ENCODE results near the gene ZCWPW1.
"Not testable (repeated sequence)": the region's sequence is repeated elsewhere in the genome, so short reads cannot be mapped to it uniquely, and the experiment has no call there.

The ZCWPW1 gene

DNA sequence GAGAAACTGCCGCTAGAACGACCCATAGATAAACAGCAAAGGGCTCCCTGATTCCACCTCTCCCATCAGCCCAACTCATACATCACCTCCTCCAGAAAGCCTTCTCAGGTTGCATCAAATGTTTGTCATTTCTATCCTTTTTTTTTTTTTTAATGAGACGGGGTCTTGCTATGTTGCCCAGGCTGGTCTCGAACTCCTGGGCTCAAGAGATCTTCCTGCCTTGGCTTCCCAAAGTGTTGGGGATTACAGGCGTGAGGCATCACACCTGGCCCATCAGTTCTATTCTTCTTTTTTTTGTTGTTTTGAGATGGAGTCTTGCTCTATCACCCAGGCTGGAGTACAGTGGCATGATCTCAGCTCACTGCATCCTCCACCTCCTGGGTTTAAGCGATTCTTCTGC, 28.5 kb upstream of the ZCWPW1 start:
- H3K36me3 Mint-ChIP-seq (ENCODE audit: low read depth): peaks cover 20% of the 10 kb centered on the region
- H3K27ac Mint-ChIP-seq: no peak overlapping the region
- DNase-seq: no peak
- H3K27me3 Mint-ChIP-seq (ENCODE audit: low read depth, poor library complexity): peaks cover 8% of the 10 kb centered on the region
- H3K9me3 Mint-ChIP-seq: peaks cover 4% of the 10 kb centered on the region
- TF ChIP-seq, protein P1, sequence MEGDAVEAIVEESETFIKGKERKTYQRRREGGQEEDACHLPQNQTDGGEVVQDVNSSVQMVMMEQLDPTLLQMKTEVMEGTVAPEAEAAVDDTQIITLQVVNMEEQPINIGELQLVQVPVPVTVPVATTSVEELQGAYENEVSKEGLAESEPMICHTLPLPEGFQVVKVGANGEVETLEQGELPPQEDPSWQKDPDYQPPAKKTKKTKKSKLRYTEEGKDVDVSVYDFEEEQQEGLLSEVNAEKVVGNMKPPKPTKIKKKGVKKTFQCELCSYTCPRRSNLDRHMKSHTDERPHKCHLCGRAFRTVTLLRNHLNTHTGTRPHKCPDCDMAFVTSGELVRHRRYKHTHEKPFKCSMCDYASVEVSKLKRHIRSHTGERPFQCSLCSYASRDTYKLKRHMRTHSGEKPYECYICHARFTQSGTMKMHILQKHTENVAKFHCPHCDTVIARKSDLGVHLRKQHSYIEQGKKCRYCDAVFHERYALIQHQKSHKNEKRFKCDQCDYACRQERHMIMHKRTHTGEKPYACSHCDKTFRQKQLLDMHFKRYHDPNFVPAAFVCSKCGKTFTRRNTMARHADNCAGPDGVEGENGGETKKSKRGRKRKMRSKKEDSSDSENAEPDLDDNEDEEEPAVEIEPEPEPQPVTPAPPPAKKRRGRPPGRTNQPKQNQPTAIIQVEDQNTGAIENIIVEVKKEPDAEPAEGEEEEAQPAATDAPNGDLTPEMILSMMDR (IDR thresholded peaks at IDR 0.05): no peak
- peaks cover 10% of the 10 kb centered on the region for H3K4me1 Mint-ChIP-seq
- H3K4me3 Mint-ChIP-seq: no peak overlapping the region

DNA sequence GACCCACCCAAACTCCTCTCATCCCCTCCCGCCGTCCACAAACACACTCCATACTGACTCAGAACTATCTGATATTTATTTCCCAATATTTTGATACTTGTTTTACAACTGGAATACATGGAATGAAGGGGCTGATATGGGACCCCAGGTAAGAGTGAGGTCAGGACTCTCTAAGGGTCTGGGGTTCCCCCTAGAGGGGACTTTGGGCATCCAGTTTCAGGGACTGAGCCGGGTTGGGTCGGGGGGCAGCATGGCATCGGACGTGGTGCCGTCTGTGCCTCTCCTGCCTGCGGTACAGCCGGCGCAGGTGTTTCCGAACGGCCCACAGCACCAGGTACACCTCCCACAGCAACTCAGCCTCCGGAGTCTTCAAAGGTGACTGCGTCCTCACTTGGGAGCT, 28.1 kb upstream of the ZCWPW1 start:
- TF ChIP-seq, protein P1 (IDR thresholded peaks at IDR 0.05): no peak
- no peak overlapping the region for H3K4me3 Mint-ChIP-seq
- peaks cover 16% of the 10 kb centered on the region for H3K36me3 Mint-ChIP-seq (ENCODE audit: low read depth)
- H3K9me3 Mint-ChIP-seq: peaks cover 4% of the 10 kb centered on the region
- H3K27ac Mint-ChIP-seq: no peak overlapping the region
- H3K4me1 Mint-ChIP-seq: peaks cover 10% of the 10 kb centered on the region
- H3K27me3 Mint-ChIP-seq (ENCODE audit: low read depth, poor library complexity): peaks cover 10% of the 10 kb centered on the region
- no peak for DNase-seq

- Mint-ChIP-seq H3K4me3 (no peak overlapping the region), H3K9me3 (peaks cover 4% of the 10 kb centered on the region), H3K27me3 (ENCODE audit: low read depth, poor library complexity) (peaks cover 16% of the 10 kb centered on the region), H3K27ac (peak overlapping the region; percentile 69), H3K4me1 (peaks cover 10% of the 10 kb centered on the region), H3K36me3 (ENCODE audit: low read depth) (peaks cover 16% of the 10 kb centered on the region)
- no peak for DNase-seq
- TF ChIP-seq, protein P1 (IDR thresholded peaks at IDR 0.05): no peak
Observed at GRCh38 chr7:100455206-100455605, 26.7 kb upstream of the ZCWPW1 start.

- not testable (repeated sequence) for H3K27ac Mint-ChIP-seq
- peaks cover 16% of the 10 kb centered on the region for H3K27me3 Mint-ChIP-seq (ENCODE audit: low read depth, poor library complexity)
Observed at GRCh38 chr7:100453854-100454253, 25.4 kb upstream of the ZCWPW1 start.

DNA sequence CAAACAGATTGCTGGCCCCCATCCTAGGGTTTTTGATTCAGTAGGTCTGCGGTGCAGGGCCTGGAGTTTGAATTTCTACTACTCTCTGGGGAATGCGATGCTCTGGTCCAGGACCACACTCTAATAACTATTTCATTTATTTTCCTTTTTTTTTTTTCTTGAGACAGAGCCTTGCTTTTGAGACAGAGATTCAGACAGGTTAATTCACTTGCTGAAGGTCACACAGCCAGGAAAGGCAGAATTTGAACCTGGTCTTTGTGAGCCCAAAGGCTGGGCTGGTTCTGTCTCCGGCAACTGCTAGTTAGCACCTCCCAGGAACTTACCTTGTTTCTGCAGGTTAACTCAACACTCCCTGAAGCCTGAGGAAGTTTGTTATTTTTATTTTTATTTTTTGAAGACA, 24.0 kb upstream of the ZCWPW1 start:
- Mint-ChIP-seq H3K27ac (no peak overlapping the region), H3K27me3 (ENCODE audit: low read depth, poor library complexity) (peaks cover 16% of the 10 kb centered on the region), H3K4me1 (peaks cover 14% of the 10 kb centered on the region), H3K4me3 (no peak overlapping the region), H3K9me3 (peaks cover 4% of the 10 kb centered on the region), H3K36me3 (ENCODE audit: low read depth) (peaks cover 4% of the 10 kb centered on the region)
- TF ChIP-seq, protein P1 (IDR thresholded peaks at IDR 0.05): no peak
- DNase-seq: no peak

More at GRCh38 chr7:100453854-100454253, 25.4 kb upstream of the ZCWPW1 start:
- DNase-seq, H3K9me3 Mint-ChIP-seq, H3K4me3 Mint-ChIP-seq: not testable (repeated sequence)
- peaks cover 14% of the 10 kb centered on the region for H3K4me1 Mint-ChIP-seq
- peaks cover 12% of the 10 kb centered on the region for H3K36me3 Mint-ChIP-seq (ENCODE audit: low read depth)

DNA sequence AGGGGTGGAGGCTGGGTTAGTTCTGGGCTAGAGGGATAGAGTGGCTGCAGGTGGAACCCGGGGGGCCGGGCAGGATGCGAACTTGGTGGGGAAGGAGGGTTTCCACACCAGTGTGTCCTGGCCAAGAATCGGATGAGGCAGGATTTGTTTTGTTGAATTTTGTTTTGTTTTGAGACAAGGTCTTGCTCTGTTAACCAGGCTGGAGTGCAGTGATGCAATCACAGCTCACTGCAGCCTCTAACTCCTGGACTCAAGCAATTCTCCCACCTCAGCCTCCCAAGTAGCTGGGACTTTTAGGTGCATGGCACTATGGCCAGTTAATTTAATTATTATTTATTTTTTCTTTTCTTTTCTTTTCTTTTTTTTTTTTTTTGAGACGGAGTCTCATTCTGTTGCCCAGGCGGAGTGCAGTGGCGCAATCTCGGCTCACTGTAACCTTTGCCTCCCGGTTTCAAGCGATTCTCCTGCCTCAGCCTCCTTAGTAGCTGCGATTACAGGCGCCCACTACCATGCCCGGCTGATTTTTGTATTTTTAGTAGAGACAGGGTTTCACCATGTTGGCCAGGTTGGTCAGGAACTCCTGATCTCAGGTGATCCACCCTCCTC, 20.8 kb upstream of the ZCWPW1 start:
- Mint-ChIP-seq H3K27me3 (ENCODE audit: low read depth, poor library complexity) (peaks cover 16% of the 10 kb centered on the region), H3K4me1 (peaks cover 15% of the 10 kb centered on the region), H3K9me3 (no peaks in the 10 kb centered on the region), H3K4me3 (no peak overlapping the region), H3K27ac (peak overlapping the region; percentile 72), H3K36me3 (ENCODE audit: low read depth) (no peaks in the 10 kb centered on the region)
- no peak for DNase-seq
- TF ChIP-seq, protein P1 (IDR thresholded peaks at IDR 0.05): no peak

- not testable (repeated sequence) for H3K4me3 Mint-ChIP-seq; H3K27ac Mint-ChIP-seq; H3K9me3 Mint-ChIP-seq; H3K36me3 Mint-ChIP-seq (ENCODE audit: low read depth); DNase-seq
- Mint-ChIP-seq H3K4me1 (peaks cover 26% of the 10 kb centered on the region), H3K27me3 (ENCODE audit: low read depth, poor library complexity) (peaks cover 13% of the 10 kb centered on the region)
Observed at GRCh38 chr7:100447363-100447762, 18.9 kb upstream of the ZCWPW1 start.
